Dedifferentiated amniotic fluid mesenchymal stem cell (primary cell): ENCODE data around the gene P2RY6.
"Not testable (repeated sequence)": the region's sequence is repeated elsewhere in the genome, so short reads cannot be mapped to it uniquely, and the experiment has no call there.

ENCODE experiments used
- DNase-seq: peaks from one replicate; pipeline ENCODE4 v3.0.0-alpha.2; 2016; ENCODE audit errors: extremely low spot score

P2RY6 gene

DNA sequence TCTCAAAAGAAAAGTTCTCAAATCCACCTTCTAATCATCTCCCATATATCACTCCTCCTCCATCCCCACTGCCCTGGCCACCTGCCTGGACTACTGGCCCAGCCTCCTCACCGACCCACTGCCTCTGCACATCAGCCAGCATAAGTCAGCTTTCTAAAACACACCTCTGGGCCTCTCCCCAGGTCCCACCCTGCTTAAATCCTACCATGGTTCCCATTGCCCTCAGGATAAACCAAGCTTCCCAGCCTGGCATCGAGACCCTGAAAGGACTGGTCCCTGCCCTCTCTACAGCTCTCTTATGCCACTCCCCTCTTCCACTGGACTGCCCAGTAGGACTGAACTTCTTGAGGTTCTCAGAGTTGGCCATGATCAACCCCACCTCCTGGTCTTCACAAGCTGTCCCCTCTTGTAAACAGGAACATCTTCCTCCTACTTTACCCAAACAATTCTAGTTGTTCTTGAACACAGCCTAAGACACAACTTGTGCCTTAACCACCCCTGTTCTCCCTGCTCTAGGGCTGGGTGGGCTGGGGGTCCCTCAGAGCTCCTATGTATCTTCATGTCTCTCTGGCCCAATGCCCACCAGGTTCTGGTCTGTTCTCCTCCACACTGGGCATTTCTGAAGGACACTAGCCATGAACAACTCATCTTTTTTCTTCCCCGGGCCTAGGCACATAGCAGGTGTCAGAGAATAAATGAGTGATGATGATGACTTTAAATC, 12.6 kb upstream of the P2RY6 start:
- no peak for DNase-seq

DNA sequence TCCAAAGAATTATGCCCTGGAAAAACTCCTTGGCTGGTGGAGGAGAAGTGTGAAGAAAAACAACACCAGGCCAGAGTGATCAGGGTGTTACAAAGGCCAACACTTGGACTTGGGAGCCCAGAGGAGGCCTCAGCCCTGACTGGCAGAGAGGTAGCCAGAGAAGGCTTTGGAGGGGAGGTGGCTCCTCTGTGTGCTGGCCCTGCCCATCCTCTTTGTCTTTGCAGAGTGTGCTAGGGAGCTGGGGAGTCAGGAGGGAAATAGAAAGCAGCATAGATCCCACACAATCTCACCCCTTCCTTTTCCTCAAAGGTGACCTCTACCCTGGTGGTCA, 12.0 kb upstream of the P2RY6 start:
- DNase-seq, result no peak

DNA sequence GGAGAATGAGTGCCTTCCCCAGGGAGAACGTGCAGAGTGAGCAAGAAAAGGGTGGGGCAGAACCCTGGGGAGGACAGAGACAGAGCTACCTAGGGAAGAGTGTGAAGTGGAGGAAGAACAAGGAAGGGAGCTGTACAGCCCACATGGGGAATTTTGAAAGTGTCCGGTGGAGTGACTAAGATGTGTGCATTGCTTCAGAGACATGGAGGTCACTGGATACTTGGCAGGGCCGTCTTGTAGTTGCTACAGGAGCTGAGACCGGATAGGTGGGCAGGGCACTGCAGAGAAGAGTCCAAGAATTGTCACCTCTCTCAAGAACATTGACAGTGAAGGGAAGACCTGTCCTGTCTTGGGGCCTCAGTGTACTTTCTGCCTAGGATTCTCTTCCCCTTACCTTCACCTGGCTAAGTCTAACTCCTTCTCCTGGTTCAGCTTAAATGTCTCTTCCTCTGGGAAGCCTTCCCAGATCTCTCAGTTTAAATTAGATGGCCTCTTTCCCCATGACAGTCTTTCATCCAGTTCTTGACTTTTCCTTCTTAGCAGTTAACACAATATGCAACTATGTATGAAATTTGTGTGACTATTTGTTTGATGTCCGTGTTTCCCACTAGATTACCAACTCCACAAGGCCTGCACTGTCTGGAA, 9.2 kb upstream of the P2RY6 start:
- no peak for DNase-seq

DNA sequence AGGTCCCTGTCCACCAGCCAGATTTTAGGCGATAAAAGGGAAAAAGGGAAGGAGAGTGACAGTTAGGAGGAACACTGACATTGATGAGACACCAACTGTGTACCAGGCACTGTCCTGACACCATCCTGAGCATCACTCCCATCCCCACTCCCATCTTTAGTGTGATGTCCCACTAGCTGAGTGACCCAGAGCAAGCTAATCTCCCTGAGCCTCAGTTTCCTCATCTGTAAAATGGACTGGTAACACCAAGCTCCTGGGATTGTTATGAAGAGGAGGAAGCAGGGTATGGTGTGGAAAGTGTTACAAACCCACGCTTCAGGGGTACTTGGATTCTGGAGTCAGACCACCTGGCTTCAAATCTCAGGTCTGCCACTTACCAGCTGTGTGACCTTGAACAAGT, 8.5 kb upstream of the P2RY6 start:
- DNase-seq, result no peak

DNA sequence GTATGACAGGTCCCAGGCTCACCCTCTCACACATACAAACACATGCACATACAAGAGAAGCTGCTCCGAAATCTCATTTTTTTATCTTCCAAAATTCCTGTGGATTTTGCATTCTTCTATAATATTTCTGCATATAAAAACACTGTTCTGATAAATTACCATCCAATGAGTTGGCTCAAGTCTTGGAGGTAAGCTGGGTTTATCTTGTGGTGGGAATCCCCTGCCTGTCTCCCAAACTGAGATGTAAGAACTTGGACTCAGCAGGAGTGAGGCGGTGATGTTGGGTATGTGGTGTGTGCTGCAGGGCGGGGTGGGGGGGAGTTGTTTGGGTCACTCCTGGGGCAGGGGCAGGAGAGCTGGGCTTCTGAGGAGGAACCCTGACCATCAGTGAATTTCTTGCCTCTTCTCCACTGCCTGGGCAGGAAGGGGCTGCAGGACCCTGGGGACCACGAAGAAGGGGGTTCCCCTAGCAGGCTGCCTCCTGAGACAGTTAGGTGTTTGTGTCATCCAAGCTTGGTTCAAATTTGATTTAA, 6.8 kb upstream of the P2RY6 start:
- no peak for DNase-seq

DNA sequence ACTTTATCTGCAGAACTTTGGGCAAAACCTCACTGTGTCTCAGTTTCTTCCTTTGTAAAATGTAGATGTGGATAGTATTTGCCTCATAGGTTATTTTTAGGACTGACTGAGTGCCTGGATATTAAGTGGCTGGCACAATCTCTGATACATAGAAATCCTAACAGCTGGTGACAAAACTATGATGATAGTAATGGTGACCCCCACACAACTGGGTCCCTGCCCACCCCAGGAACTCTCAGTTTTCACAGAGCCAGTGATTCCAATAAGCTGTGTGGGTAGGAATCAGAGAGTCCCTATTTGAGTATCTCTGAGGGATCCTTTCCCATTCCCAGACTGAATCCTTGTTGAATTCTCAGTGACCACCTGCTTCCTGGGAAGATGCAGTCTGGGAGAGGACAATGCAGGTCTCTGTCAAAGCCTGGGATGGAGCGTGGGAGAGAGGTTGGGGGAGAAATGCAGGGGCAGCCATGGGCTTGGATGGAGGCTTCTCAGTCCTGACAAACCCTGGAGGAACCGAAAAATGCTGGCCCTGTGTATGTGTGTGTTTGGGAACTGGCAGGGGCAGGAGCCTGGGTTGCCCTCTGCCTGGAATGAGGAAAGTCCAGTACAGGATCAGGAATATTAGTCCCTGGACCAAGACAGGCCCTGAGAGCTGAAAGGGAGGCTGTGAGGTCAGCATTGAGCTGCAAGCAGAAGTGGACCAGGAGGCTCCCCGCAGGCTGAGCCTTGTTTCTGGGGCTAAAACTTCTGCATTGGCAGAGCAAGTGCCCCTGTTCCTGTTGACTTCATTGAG, 6.1 kb upstream of the P2RY6 start:
- no peak for DNase-seq

DNA sequence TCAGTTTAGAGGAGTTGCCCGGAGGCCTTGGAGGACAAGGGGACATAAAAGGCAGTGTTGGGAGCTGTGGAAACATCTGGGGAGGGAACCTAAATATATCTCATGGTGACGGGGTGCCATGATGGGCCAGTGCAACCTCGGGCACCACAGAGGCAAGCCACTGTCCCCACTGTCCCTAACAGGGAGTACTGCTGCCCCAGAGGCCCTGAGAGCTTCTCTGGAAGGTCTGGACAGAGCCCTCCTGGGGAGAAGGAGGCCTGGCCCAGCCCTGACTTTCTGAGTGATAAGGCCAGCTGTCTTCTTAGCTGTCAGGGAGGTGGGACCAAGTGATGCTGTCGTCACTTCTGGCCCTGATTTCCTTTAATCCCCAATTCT, 5.5 kb upstream of the P2RY6 start:
- DNase-seq, result no peak

DNA sequence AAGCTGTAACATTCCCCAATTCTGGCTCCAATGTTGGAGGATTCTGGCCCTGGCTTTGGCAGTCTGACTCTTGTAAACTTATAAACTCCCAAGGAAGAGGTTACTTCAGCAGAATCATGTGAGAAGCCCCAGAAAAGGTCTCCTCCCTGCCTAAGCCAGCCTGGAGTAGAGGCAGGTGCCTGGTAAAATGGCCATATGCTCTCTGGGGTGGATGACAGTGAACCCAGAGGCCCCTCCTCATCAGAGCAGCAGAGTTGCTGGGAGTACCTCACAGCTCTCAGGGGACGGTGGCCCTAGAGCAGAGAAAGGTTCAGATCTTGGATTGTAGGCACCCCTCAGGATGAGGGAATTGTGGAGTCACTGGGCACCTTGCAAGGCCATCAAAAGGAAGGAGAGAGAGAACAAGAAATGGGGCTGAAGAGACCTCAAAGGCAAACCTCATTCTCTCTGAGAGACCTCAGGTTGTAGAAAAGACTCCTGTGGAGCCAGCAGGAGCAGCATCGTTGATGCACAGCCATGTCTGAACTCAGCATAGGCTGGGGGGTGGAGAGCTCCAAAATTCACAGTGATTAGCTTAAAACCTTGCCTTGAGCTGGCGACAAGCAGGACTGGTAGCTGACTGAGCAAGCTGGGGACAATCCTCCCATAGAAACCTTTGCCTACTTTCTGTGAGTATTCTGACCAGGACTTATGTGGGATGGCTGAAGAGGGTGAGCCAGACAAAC, 4.9 kb upstream of the P2RY6 start:
- DNase-seq, result no peak

DNA sequence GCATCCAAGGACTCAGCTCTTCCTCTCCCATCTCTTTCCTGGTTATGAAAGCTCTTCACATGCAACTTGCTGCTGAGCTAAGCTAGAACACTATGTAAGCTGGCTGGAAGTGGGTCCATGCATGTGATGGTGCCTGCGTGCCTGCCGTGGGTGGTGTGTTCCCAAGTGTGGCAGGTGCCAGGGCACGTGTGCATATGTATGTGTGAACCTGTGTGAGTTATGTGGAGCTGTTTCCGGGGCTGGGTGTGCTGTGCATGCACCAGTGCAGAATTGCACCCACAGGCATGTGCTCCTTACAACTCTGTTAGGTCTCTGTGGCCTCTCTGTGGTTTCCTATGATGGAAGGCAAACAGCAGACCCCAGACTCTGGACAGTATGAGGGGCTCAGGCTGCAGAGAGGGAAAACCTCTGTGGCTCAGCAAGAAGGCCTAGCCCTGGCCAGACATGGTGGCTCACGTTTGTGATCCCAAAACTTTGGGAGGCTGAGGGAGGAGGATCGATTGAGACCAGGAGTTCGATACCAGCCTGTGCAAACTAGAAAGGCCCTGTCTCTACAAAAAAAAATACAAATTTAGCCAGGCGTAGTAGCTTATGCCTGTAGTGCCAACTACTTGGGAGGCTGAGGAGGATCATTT, 4.1 kb upstream of the P2RY6 start:
- no peak for DNase-seq

DNA sequence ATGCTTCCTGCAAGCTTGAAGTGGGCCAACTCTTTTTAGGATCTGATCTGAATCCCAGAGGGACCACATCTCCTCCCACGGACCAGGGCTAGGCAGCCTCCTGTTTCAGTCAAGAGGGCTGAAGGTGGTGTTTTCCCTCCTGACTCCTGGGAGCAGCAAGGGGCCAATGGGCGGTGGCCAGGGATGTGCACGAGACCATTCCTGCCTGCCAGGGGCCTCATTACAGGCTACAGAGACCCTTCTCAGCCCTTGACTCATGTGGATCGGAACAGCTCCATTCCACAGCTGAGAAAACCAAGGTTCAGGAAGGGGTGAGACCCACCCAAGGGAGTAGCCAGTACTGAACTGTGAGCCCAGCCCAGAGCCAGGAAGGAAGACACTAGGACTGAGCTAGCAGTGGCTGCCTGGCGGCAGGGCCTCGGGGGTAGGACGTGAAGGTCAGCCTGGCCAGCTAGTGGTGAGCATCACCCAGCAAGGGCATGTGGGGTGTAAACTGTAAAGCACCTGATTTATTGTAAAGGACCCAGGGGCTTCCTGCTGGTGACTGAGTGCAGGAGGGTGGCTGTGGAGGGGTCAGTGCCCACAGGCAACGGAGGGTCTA, 3.4 kb upstream of the P2RY6 start:
- DNase-seq, result no peak

DNA sequence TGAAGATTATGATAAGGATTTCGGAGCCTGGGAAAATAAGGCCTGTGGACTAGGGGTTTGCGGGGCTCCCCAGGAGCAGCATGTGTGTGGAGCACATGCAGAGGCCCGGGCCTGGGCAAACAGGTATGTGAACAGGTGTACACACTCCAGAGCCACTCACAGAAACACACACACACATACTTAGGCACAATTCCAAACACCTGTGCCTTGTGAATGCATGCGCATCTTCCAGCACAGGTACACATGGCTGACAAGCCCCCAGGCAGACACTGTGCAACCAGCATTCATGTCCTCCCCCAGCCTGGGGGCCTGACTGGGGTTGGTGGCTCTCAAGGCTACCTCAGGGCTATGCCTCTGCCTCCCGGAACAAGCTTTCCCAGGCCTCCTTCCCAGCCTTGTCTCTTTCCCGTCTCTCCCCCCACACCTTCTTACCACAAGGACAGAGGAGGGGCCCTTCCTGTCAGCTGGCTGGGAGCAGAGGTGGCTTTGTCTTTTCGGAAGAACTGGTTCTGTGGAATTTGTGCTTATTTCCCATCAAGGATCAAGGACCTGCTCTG, 2.6 kb upstream of the P2RY6 start:
- DNase-seq, result no peak

DNA sequence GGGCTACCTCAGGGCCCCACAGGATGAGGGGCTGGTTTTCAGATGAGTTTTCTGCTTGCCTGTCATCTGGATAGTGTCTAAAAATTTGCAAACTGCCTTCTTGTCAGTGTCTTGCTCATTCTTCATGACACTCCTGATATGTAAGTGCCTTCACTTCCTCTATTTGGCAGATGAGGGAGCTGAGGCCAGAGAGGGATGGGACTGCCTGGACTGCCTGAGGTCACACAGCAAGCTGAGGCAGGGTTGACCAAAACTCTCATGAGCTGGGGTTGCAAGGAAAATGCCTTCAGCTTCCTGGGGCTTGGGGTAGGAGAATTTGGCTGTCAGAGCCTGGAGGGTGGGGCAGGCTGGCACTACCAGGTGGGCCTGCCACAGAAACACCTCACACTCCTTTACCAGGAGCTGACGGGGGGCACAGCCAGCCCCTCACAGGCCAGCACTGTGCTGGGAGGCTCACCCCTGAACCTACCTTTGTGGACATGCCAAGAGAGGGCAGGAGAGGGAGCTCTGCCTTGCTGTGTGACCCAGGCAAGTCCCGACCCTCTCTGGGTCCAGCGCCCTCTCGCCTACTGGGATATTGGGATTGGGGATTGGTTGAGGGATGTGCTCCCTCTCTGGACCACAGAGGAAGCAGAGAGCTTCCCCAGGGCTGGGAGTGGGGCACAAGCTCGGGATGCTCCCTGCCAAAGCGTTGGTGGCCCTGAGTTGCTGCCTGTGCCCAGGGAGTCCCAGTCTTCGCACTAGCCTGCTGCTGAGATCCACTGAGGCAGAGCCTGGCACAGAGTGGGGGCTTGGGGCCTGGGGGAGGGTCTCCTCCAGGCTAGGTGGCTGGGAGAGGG, 1.9 kb upstream of the P2RY6 start:
- DNase-seq, result no peak

DNA sequence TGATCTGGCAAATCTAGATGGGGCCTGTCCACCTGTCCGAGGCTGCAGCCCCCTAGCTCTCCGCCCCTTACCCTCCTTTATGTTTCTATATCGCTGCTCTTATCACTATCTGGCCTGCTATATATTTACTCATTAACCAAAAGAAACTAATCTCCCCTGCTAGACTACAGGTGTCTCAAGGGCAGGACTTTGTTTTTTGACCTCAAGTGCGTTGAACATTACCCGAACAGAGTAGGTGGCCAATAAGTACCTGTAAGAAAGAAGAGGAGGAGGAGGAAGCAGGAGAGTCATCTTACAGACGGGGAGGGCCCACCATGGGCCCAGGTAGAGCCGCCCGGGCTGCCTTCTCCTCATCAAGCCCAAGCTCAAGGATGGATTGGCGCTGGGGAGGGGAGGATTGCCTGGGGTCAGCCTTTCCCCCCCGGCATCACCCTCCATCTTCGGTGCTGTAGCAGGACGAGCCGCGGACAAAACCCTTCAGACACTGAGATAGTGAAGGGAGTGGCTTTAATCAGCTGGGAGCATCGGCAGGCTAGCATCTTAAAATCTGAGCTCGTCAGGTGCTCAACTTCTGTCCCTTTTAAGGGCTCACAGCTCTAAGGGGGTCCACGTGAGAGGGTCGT, 1.2 kb upstream of the P2RY6 start:
- no peak for DNase-seq

DNA sequence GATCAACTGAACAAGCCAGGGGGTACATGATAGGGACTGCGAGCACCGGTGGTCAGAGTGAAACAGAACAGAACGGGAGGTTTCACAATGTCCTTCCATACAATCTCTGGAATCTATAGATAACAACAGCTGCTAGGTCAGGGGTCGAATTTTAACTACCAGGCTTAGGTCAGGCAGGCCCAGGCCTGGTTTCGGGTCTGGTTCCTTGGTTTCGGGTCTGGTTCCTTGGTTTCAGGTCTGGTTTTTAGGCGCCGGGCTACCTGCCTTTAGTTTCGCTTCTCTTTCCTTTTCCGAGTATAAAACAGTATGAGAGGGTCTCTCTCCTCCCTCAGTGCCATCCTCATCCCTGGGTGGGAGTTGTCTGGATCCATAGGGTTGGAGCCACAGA, 666 bp upstream of the P2RY6 start:
- not testable (repeated sequence) for DNase-seq

DNA sequence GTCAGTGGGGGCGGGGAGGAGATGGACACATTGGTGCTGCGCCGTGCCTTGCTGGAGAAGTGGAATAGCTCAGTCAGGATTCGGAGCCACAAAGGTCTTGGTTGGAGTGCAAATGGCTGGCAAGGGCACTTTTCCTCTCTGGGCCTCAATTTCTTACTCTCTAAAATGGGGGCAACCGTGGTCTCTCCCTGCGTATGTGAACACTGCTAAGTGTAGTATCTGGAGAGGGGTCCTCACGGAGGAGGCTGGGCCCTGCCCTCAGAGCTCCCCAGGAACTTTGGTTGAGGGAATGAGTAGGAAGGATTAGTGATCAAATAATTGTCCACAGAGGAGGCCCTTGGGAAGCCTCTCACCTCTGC, 521 bp downstream of the P2RY6 start:
- no peak for DNase-seq

DNA sequence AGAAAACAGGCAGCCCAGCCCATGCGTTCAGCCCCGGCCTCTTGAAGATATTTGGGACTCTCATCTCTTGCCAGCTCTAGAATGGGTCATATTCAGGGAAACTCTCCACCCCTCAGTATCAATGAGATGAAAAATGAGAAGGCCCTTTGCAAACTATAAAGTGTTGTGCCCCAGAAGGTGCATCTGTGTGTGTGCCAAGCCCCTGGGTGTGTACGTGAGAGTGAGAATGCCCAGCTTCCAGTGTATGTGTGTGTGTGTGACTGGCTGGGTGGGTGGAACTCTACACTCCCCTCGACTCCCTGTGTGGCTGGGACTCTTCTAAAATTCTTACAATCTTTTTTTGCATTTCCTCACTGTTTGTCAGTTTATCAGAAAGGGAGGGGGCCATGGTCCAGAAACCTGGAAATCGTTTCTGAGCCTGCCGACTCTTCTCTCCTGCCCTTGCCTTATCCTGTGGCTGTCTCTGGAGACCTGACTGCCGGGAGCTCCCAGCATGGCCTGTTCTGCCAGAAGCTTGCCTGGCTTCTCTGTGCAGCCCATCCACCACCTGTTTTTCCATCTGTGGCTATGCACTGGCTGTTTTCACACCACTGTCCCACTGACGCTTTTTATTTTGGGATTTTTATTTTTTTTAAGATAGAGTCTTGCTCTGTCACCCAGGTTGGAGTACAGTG, 1.2 kb downstream of the P2RY6 start:
- DNase-seq, result no peak

DNA sequence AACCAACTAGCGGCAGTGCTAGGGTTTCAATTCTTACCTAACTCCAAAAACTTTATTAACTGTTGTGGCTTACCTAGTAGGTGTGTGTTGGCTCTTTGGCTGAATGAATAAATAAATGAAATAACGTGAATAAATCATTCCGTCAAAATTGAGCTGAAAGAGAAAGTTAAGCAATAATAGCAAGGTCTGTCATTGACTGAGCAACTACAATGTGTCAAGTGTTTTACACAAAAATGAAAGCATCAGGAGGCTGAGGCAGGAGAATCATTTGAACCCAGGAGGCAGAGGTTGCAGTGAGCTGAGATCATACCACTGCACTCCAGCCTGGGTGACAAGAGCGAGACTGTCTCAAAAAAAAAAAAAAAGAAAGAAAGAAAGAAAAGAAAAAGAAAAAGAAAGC, 2.1 kb downstream of the P2RY6 start:
- DNase-seq, result not testable (repeated sequence)

DNA sequence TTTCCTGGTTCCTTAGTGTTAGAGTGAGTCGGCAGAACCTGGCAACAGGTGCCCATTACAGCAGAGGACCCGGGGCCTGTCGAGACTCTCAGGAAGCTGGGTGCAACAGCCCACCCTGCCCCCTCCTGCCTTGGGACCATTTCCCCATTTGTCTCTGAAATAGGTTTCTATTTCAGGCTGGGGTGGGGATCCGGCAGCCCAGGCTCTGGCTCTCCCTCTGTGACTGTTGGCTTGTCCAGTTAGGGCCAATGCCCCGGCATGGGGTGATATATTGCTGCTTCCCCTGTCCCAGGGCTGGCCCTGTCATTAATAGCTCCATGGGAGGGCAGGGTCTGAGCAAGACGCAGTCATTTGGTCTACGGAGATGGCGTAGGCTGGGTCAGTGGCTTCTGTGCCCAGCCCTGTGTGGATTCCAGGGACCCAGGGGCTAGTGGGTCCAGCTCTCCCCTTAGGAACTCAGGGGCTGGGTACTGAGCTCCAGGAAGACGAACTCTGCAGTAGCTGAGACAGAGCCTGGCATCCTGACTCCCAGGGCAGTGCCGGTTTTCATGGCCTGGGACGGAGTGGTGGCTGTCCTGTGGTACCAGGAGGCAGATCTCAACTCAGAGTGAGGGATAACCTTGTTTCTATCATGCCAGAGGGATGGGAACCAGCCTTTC, 2.7 kb downstream of the P2RY6 start:
- no peak for DNase-seq

DNA sequence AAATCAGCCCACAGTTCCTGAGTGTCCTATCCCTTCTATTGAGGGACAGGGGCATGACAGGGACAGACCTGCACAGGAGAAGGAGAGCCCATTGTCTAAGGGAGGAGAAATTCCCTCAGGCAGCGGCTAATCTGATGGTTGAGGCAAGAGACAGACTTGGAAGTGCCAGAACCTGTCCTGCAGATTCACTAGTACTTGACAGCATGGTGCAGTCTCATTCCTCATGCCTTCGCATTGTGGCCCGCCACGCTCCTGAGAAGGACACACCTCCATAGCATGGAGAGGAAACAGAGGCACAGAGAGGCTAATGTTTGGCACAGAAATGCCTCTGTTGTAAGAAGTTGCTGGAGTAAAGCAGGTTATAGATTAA, 3.2 kb downstream of the P2RY6 start:
- no peak for DNase-seq
